AG04449 (cell line): ENCODE data around the gene CHCHD10.

Experiments used
- CTCF ChIA-PET: fragments of 350-600 bp; formaldehyde crosslinking; extraction: SDS; loops from one replicate; lab custom pipeline; 2021; ENCODE audit warnings: antibody characterized with exemption; lab: Yijun Ruan, JAX
- POLR2A ChIA-PET: fragments of 400-600, 350-600 bp; formaldehyde crosslinking; extraction: SDS; loops from one replicate; lab custom pipeline; 2020; ENCODE audit warnings: antibody characterized with exemption, inconsistent platforms; lab: Yijun Ruan, JAX
- DNase-seq: peaks from one replicate; pipeline ENCODE4 v3.0.0-alpha.2; 2010; ENCODE audit warnings: low read depth, low spot score
- H3K4me3 ChIP-seq: 2 replicates; pipeline ENCODE4 v1.5.1; 2011; ENCODE audit warnings: low read depth, mild to moderate bottlenecking, control low read depth, low read length
- TF ChIP-seq, protein P1 (sequence below): IDR thresholded peaks from one replicate; pipeline ENCODE4 v1.5.1; 2011; ENCODE audit warnings: mild to moderate bottlenecking, moderate library complexity, low read length, control low read depth, inconsistent platforms; ENCODE audit not compliant: insufficient read depth; ENCODE audit errors: missing control alignments

CHCHD10 gene

DNA sequence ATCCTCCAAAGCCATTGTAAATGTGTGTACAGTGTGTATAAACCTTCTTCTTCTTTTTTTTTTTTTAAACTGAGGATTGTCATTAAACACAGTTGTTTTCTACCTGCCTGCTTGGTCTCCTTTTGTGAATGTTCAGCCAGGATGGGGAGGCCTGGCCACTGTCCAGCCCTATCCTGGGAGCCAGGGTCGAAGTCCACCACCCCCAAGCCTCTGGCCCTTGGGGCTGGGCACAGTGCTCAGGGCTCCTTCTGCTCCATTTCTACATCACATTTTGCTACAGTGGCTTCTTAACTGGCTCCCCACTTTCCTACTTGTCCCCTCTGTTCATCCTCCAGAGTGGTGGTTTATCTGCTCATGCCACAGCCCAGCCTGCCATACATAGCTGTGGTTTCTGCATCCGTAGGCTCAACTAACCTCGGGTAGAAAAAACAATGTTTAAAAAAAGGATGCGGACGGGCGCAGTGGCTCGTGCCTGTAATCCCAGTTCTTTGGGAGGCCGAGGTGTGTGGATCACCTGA, 16.5 kb upstream of the CHCHD10 start:
- CTCF ChIA-PET = interaction anchor here (0.6 to 3.6 kb wide), 3 partner anchors 13 to 65 kb away, joined by 3 to 14 read pairs (median 10); partner anchors contain the start of gene CHCHD10
- no peak for DNase-seq
- no peak overlapping the region for H3K4me3 ChIP-seq
- TF ChIP-seq, protein P1, sequence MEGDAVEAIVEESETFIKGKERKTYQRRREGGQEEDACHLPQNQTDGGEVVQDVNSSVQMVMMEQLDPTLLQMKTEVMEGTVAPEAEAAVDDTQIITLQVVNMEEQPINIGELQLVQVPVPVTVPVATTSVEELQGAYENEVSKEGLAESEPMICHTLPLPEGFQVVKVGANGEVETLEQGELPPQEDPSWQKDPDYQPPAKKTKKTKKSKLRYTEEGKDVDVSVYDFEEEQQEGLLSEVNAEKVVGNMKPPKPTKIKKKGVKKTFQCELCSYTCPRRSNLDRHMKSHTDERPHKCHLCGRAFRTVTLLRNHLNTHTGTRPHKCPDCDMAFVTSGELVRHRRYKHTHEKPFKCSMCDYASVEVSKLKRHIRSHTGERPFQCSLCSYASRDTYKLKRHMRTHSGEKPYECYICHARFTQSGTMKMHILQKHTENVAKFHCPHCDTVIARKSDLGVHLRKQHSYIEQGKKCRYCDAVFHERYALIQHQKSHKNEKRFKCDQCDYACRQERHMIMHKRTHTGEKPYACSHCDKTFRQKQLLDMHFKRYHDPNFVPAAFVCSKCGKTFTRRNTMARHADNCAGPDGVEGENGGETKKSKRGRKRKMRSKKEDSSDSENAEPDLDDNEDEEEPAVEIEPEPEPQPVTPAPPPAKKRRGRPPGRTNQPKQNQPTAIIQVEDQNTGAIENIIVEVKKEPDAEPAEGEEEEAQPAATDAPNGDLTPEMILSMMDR = no peak
- POLR2A ChIA-PET = interaction anchor here (0.5 kb wide), 1 partner anchor 73 kb away, joined by 4 read pairs; the partner anchor contains the start of gene SLC2A11

DNA sequence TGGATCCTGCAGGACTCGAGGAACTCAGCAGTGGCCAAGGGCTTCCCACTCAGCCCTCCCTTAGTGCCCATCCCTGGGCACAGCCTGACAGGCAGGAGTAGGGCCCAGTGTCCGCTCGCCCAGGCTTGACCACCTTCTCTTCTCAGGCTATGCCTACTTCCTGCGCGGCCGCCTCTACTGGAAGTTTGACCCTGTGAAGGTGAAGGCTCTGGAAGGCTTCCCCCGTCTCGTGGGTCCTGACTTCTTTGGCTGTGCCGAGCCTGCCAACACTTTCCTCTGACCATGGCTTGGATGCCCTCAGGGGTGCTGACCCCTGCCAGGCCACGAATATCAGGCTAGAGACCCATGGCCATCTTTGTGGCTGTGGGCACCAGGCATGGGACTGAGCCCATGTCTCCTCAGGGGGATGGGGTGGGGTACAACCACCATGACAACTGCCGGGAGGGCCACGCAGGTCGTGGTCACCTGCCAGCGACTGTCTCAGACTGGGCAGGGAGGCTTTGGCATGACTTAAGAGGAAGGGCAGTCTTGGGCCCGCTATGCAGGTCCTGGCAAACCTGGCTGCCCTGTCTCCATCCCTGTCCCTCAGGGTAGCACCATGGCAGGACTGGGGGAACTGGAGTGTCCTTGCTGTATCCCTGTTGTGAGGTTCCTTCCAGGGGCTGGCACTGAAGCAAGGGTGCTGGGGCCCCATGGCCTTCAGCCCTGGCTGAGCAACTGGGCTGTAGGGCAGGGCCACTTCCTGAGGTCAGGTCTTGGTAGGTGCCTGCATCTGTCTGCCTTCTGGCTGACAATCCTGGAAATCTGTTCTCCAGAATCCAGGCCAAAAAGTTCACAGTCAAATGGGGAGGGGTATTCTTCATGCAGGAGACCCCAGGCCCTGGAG, 15.7 kb upstream of the CHCHD10 start:
- CTCF ChIA-PET = interaction anchor here (0.8 to 3.6 kb wide), 4 partner anchors 14 to 68 kb away, joined by 3 to 14 read pairs (median 11); no protein-coding TSS in a partner anchor
- no peak overlapping the region for H3K4me3 ChIP-seq
- DNase-seq = no peak
- POLR2A ChIA-PET = no interaction called here
- TF ChIP-seq, protein P1 = no peak

DNA sequence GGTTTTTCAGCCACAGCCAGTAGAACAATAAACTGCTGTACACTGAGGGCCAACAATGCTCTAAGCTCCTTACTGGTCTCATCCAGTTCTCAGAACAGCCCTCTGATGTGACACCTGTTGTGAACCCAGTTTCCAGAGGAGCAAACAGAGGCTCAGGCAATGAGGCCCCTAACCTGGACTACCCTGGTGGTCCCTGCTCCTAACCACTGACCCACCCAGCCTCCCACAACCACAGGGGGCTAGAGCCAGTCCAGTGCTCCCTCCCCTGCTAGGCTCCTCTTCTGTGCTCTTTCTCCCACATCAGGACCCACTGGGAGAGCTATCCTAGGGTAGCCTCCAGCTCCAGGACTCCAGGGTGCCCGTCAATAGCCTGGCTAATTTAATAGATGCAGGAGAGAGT, 14.9 kb upstream of the CHCHD10 start:
- TF ChIP-seq, protein P1 = no peak
- ChIA-PET POLR2A (no interaction called here), CTCF (interaction anchor here (0.8 to 2.5 kb wide), 4 partner anchors 13 to 69 kb away, joined by 3 to 11 read pairs (median 8); no protein-coding TSS in a partner anchor)
- DNase-seq = no peak
- H3K4me3 ChIP-seq = no peak overlapping the region

DNA sequence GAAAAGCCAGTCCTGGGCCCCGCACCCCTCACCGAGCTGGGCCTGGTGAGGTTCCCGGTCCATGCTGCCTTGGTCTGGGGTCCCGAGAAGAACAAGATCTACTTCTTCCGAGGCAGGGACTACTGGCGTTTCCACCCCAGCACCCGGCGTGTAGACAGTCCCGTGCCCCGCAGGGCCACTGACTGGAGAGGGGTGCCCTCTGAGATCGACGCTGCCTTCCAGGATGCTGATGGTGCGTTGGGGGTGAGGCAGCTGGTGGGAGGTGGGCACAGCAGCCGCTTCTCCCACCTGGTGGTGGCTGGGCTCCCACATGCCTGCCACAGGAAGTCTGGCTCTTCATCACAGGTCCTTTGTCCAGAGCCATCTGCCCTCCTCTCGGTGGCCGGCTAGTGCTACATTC, 14.5 kb upstream of the CHCHD10 start:
- CTCF ChIA-PET = interaction anchor here (0.8 to 2.5 kb wide), 4 partner anchors 13 to 69 kb away, joined by 3 to 11 read pairs (median 8); no protein-coding TSS in a partner anchor
- no peak for DNase-seq
- no peak overlapping the region for H3K4me3 ChIP-seq
- TF ChIP-seq, protein P1 = no peak
- POLR2A ChIA-PET = no interaction called here

DNA sequence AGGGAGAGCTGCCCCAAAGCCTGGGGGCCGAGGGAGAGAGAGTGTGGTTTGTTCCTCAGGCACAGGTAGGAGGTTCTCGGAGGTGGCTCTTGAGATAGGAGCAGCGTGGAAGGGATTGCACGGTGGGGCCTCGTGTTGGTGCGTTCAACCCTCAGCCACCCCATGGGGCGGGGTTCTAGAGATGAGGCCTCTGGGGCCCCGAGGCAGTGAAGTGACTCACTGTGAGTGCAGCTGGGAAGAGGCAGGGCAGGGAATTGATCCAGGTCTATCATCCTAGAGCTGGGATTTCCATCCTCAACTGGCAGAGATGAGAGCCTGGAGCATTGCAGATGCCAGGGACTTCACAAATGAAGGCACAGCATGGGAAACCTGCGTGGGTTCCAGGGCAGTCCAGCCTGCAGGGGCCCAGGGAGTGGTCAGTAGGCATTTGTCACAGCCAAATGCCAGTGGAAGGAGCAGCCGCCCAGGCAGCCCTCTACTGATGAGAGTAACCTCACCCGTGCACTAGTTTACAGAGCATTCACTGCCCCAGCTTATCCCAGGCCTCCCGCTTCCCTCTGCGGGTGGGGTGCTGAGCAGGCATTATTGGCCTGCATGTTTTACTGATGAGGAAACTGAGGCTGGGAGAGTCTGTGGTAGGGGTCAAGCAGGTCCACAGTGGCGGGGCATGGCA, 13.9 kb upstream of the CHCHD10 start:
- TF ChIP-seq, protein P1 = no peak
- no peak overlapping the region for H3K4me3 ChIP-seq
- ChIA-PET POLR2A (interaction anchor here (1.0 kb wide), 1 partner anchor 9 kb away, joined by 3 read pairs; the partner anchor contains the start of gene MMP11), CTCF (interaction anchor here (1.8 to 2.5 kb wide), 3 partner anchors 12 to 68 kb away, joined by 5 to 11 read pairs (median 11); no protein-coding TSS in a partner anchor)
- no peak for DNase-seq
